ENCODE data around the gene MAP7D2. TPM values are rescaled to one million over a fixed set of nuclear protein-coding genes. Genes with fewer than 3 reads are reported as not detected.

MAP7D2 gene
- total and polyA plus RNA-seq, 9 of the 15 experiments (the other 6 are each of a cell fraction or from before 2014, with no cell fraction given), result 0.01 to 0.04 (median 0.03) TPM; not detected in 4

GRCh38 chrX:19964017-19964710 is 152.5 kb downstream of the MAP7D2 start:
- ChIA-PET CTCF (ENCODE audit: low intra/inter-chr PET ratio) (no interaction called here), POLR2A (no interaction called here)
- FAIRE-seq (no peak), ATAC-seq (no peak), DNase-seq (ENCODE audit: extremely low read depth in 1 of 4, low spot score in 3 of 4) (no peak)
- no peaks in the 10 kb centered on the region for H4K20me1 ChIP-seq (replicated peaks; ENCODE audit: control insufficient read depth, insufficient read depth, low read length)
- no peaks in the 10 kb centered on the region for H3K79me2 ChIP-seq (ENCODE audit: control insufficient read depth, insufficient read depth, low read length)
- no peak overlapping the region for H2AFZ ChIP-seq (ENCODE audit: low read depth, low read length)
- no peak overlapping the region for H3K27ac ChIP-seq (ENCODE audit: extremely low read depth, low read depth, low read length)
- H3K9me3 ChIP-seq (replicated peaks; ENCODE audit: control insufficient read depth, insufficient read depth, low read depth, low read length), result no peaks in the 10 kb centered on the region
- in situ Hi-C loops (cut with MboI) (no loop called here), intact Hi-C loops (cut with micrococcal nuclease) (no loop called here)
- TF ChIP-seq POU5F1 (IDR thresholded peaks at IDR 0.05; ENCODE audit: borderline replicate concordance, low read depth, low read length, partially characterized antibody) (no peak), KLF10 (CRISPR knock-in tag; IDR thresholded peaks at IDR 0.05) (no peak), FOSL1 (tag; conservative IDR thresholded peaks at IDR 0.05) (peak; percentile 28; the same call in 1 of the 2 replicates), ZNF316 (IDR thresholded peaks at IDR 0.05) (no peak), ZZZ3 (IDR thresholded peaks at IDR 0.05) (no peak), GMEB1 (CRISPR knock-in tag; IDR thresholded peaks at IDR 0.05) (no peak)
- TF ChIP-seq, protein P1, sequence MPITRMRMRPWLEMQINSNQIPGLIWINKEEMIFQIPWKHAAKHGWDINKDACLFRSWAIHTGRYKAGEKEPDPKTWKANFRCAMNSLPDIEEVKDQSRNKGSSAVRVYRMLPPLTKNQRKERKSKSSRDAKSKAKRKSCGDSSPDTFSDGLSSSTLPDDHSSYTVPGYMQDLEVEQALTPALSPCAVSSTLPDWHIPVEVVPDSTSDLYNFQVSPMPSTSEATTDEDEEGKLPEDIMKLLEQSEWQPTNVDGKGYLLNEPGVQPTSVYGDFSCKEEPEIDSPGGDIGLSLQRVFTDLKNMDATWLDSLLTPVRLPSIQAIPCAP (CRISPR knock-in tag; IDR thresholded peaks at IDR 0.05; ENCODE audit: borderline replicate concordance), result no peak
- H3K27me3 ChIP-seq (ENCODE audit: control insufficient read depth in 2 of 2, insufficient read depth in 2 of 2, low read length in 2 of 2), result no peaks in the 10 kb centered on the region
- H3K4me1 ChIP-seq (replicated peaks in 1 of 2; ENCODE audit: control insufficient read depth in 2 of 2, insufficient read depth in 2 of 2, low read length in 2 of 2), result no peaks in the 10 kb centered on the region; a peak in 2 of 5 replicates
- WGBS (ENCODE audit: insufficient coverage, low coverage, missing lambda C conversion rate), result 55% methylated on average over 9 of the region's 9 CpGs
- no peak overlapping the region for H3K4me3 ChIP-seq
- H3K9ac ChIP-seq (ENCODE audit: insufficient read depth in 1 of 2, low read depth in 2 of 2, low read length in 2 of 2), result no peak overlapping the region
- no peaks in the 10 kb centered on the region for H3K9me1 ChIP-seq (ENCODE audit: control insufficient read depth, insufficient read depth, low read length)
- BruUV-seq (replicated peaks), result no TSS peak
- 0 out of 3 replicates have a peak, but pooled peaks cover 2% of the 10 kb centered on the region for H3K36me3 ChIP-seq (ENCODE audit: control insufficient read depth, insufficient read depth, low read length)
- H3K4me2 ChIP-seq (ENCODE audit: insufficient read depth, low read length), result no peak overlapping the region
